Keratinocyte (primary cell): ENCODE measurements around the gene SRPX.

ENCODE experiments used
- CTCF ChIP-seq, 3 experiments: IDR thresholded peaks in 1 of 3; conservative IDR thresholded peaks in 1 of 3; optimal IDR thresholded peaks in 1 of 3; 2 replicates in 2 of 3; 3 replicates in 1 of 3; pipeline versions ENCODE3 to v1.5.1; 2011; ENCODE audit warnings: low read length in 3 of 3, mild to moderate bottlenecking in 3 of 3, moderate library complexity in 2 of 3, control low read depth in 1 of 3, inconsistent platforms in 1 of 3; ENCODE audit not compliant: insufficient read depth in 2 of 3; ENCODE audit errors: extremely low read depth in 1 of 3
- EZH2 ChIP-seq: IDR thresholded peaks from one replicate; pipeline ENCODE4 v1.6.1; 2012; ENCODE audit warnings: inconsistent platforms, mild to moderate bottlenecking, low read length, moderate library complexity

DNA sequence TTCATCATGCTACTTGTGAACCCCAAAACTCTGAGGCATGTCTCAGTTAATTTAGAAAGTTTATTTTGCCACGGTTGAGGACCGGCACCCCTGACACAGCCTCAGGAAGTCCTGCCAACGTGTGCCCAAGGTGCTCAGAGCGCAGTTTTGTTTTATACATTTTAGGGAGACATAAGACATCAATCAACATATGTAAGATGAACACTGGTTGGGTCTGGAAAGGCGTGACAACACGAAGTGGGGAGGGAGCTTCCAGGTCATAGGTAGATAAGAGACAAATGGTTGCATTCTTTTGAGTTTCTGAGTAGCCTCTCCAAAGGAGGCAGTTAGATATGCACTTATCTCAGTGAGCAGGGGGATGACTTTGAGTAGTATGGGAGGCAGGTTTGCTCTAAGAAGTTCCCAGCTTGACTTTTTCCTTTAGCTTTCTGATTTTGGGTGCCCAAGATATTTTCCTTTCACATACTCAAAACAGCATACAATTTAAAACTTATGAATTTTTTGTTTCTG lies 115.4 kb downstream of the SRPX start:
- TF ChIP-seq CTCF (optimal IDR thresholded peaks at IDR 0.05 in 1 of 3, IDR thresholded peaks at IDR 0.05 in 1 of 3, conservative IDR thresholded peaks at IDR 0.05 in 1 of 3; ENCODE audit: extremely low read depth in 1 of 3, insufficient read depth in 2 of 3, low read length in 3 of 3) (no peak), EZH2 (no peak)
